Panc1 (cell line): Measurements from ENCODE around the gene TCP10L.

Source experiments
- POLR2AphosphoS5 ChIP-seq: IDR thresholded peaks from 2 replicates; pipeline ENCODE4 v1.6.1; 2012; ENCODE audit warnings: mild to moderate bottlenecking, low read depth, low read length, moderate library complexity
- SIN3A ChIP-seq: IDR thresholded peaks from 2 replicates; pipeline ENCODE4 v1.6.1; 2012; ENCODE audit warnings: low read depth, mild to moderate bottlenecking, low read length, moderate library complexity, borderline replicate concordance; ENCODE audit not compliant: insufficient read depth
- TF ChIP-seq, protein P1 (sequence below): fragments of 450-650 bp; IDR thresholded peaks from 2 replicates; pipeline ENCODE4 v1.5.1; 2017; ENCODE audit warnings: mild to moderate bottlenecking
- TF ChIP-seq, protein P2 (sequence below), 2 experiments: IDR thresholded peaks; 2 replicates each; pipeline ENCODE4 v1.6.1; 2011 to 2012; ENCODE audit warnings: low read depth in 2 of 2, control low read depth in 1 of 2, low read length in 1 of 2, mild to moderate bottlenecking in 1 of 2, moderate library complexity in 1 of 2; ENCODE audit not compliant: insufficient read depth in 1 of 2

DNA sequence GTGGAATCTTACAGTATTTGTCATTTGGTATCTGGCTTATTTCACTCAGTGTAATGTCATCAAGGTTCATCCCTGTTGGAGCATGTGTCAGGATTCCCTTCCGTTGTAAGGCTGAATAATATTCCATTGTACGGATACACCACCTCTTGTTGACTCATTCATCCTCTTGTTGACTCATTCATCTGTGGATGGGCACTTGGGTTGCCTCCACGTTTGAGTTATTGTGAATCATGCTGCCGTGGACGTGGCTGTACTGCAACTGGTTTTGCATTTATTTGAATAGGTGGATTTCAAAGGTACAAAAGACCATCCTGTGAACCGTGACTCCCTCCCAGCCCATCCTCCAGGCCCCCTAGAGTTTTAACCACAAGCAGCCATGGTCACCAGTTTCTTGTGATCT is 11.9 kb upstream of the TCP10L start:
- TF ChIP-seq, protein P1, sequence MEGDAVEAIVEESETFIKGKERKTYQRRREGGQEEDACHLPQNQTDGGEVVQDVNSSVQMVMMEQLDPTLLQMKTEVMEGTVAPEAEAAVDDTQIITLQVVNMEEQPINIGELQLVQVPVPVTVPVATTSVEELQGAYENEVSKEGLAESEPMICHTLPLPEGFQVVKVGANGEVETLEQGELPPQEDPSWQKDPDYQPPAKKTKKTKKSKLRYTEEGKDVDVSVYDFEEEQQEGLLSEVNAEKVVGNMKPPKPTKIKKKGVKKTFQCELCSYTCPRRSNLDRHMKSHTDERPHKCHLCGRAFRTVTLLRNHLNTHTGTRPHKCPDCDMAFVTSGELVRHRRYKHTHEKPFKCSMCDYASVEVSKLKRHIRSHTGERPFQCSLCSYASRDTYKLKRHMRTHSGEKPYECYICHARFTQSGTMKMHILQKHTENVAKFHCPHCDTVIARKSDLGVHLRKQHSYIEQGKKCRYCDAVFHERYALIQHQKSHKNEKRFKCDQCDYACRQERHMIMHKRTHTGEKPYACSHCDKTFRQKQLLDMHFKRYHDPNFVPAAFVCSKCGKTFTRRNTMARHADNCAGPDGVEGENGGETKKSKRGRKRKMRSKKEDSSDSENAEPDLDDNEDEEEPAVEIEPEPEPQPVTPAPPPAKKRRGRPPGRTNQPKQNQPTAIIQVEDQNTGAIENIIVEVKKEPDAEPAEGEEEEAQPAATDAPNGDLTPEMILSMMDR, result no peak
- TF ChIP-seq POLR2AphosphoS5, result no peak
- TF ChIP-seq, protein P2, sequence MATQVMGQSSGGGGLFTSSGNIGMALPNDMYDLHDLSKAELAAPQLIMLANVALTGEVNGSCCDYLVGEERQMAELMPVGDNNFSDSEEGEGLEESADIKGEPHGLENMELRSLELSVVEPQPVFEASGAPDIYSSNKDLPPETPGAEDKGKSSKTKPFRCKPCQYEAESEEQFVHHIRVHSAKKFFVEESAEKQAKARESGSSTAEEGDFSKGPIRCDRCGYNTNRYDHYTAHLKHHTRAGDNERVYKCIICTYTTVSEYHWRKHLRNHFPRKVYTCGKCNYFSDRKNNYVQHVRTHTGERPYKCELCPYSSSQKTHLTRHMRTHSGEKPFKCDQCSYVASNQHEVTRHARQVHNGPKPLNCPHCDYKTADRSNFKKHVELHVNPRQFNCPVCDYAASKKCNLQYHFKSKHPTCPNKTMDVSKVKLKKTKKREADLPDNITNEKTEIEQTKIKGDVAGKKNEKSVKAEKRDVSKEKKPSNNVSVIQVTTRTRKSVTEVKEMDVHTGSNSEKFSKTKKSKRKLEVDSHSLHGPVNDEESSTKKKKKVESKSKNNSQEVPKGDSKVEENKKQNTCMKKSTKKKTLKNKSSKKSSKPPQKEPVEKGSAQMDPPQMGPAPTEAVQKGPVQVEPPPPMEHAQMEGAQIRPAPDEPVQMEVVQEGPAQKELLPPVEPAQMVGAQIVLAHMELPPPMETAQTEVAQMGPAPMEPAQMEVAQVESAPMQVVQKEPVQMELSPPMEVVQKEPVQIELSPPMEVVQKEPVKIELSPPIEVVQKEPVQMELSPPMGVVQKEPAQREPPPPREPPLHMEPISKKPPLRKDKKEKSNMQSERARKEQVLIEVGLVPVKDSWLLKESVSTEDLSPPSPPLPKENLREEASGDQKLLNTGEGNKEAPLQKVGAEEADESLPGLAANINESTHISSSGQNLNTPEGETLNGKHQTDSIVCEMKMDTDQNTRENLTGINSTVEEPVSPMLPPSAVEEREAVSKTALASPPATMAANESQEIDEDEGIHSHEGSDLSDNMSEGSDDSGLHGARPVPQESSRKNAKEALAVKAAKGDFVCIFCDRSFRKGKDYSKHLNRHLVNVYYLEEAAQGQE (IDR thresholded peaks at IDR 0.05; ENCODE audit: insufficient read depth in 1 of 2, low read depth in 2 of 2, low read length in 1 of 2), result no peak
- TF ChIP-seq SIN3A, result no peak
